Measurements from ENCODE around the gene BAD.

DNA sequence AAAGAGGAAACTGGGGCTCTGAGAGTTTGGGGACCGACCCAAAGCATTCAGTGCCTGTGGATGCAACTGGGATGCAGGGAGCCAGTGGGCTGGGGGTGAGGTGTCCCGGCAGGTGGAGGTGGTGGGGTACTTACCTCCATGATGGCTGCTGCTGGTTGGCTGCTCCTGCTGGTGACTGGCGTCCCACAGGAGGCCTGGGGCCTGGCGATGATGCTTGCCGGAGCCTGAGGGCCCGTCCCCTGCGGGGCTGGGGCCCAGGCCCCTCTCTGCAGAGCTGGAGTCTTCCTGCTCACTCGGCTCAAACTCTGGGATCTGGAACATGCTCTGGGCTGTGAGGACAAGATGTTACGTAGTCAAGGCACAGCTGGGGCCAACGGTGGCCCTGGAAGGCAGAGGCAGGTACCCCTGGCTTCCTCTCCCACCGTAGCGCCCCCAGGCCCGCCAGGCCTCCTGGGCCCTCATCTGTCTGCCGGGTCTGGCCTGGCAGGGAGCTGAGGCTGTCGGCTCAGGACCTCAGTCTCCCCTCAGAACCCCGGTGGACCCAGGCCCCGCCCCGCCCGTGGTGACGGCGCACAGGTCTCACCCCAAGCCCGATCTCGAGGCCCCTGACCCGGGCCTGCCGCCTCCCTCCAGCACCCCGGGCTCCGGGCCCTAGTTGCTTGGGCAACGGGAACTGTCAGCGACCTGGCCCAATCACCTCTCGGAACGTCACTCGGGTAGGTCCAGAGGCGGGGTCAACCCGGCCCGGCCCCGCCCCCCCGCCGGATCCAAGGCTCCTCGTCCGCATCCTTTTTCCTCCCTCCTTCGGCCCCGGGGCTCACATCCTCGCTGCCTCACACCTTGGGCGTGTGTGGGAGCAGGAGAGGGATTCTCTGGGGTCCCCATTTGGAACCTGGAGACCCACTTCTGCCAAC is at the start of gene BAD:
- TF ChIP-seq FOXK2 (IDR thresholded peaks at IDR 0.05), result no peak
- TF ChIP-seq LEF1 (IDR thresholded peaks at IDR 0.05; ENCODE audit: borderline replicate concordance), result no peak
- no peak for TF ChIP-seq SP1 (IDR thresholded peaks at IDR 0.05)
- no peak for TF ChIP-seq ARNT (IDR thresholded peaks at IDR 0.05)
- no peak for TF ChIP-seq CTBP1 (IDR thresholded peaks at IDR 0.05; ENCODE audit: borderline replicate concordance)
- TF ChIP-seq FOXM1 (IDR thresholded peaks at IDR 0.05; ENCODE audit: borderline replicate concordance), result no peak
- no peak for TF ChIP-seq BHLHE40 (IDR thresholded peaks at IDR 0.05; ENCODE audit: borderline replicate concordance)
- no peak for TF ChIP-seq HDGF (IDR thresholded peaks at IDR 0.05; ENCODE audit: borderline replicate concordance)
- TF ChIP-seq TARDBP (IDR thresholded peaks at IDR 0.05), result no peak
- no peak for TF ChIP-seq FOXA1 (IDR thresholded peaks at IDR 0.05)
- no peak for TF ChIP-seq SUZ12 (IDR thresholded peaks at IDR 0.05)
- no peak for TF ChIP-seq ELF4 (IDR thresholded peaks at IDR 0.05)
- no peak for TF ChIP-seq NFRKB (IDR thresholded peaks at IDR 0.05)
- TF ChIP-seq, protein P1, sequence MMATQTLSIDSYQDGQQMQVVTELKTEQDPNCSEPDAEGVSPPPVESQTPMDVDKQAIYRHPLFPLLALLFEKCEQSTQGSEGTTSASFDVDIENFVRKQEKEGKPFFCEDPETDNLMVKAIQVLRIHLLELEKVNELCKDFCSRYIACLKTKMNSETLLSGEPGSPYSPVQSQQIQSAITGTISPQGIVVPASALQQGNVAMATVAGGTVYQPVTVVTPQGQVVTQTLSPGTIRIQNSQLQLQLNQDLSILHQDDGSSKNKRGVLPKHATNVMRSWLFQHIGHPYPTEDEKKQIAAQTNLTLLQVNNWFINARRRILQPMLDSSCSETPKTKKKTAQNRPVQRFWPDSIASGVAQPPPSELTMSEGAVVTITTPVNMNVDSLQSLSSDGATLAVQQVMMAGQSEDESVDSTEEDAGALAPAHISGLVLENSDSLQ (IDR thresholded peaks at IDR 0.05), result peak; percentile 97
